AG09309 (cell line): Measurements from ENCODE around the gene ALG2.
"Not testable (repeated sequence)": the region's sequence is repeated elsewhere in the genome, so short reads cannot be mapped to it uniquely, and the experiment has no call there.

ENCODE experiments used
- DNase-seq: peaks from one replicate; pipeline ENCODE4 v3.0.0-alpha.2; 2010; ENCODE audit warnings: low read depth
- H3K4me3 ChIP-seq: 2 replicates; pipeline ENCODE4 v1.5.1; 2011; ENCODE audit warnings: mild to moderate bottlenecking, low read depth, low read length, moderate library complexity; ENCODE audit not compliant: control insufficient read depth
- CTCF ChIP-seq: IDR thresholded peaks from 2 replicates; pipeline ENCODE4 v1.5.1; 2011; ENCODE audit warnings: mild to moderate bottlenecking, low read depth, low read length, inconsistent platforms; ENCODE audit not compliant: insufficient read depth, control insufficient read depth; ENCODE audit errors: missing control alignments

ALG2 gene

GRCh38 chr9:99197124-99197630 is 24.6 kb downstream of the ALG2 start:
- TF ChIP-seq CTCF = no peak
- no peak for DNase-seq
- H3K4me3 ChIP-seq = no peak overlapping the region

GRCh38 chr9:99196484-99196883 is 25.3 kb downstream of the ALG2 start:
- DNase-seq, H3K4me3 ChIP-seq: not testable (repeated sequence)

GRCh38 chr9:99193466-99193821 is 28.3 kb downstream of the ALG2 start:
- DNase-seq = no peak
- TF ChIP-seq CTCF = no peak

GRCh38 chr9:99192786-99193465 is 28.8 kb downstream of the ALG2 start:
- no peak for DNase-seq
- TF ChIP-seq CTCF = no peak
- H3K4me3 ChIP-seq = no peak overlapping the region

More at GRCh38 chr9:99193466-99193821, 28.3 kb downstream of the ALG2 start:
- H3K4me3 ChIP-seq = no peak overlapping the region

GRCh38 chr9:99190597-99191283 is 31.0 kb downstream of the ALG2 start:
- no peak overlapping the region for H3K4me3 ChIP-seq
- no peak for DNase-seq
- TF ChIP-seq CTCF = no peak

GRCh38 chr9:99189887-99190596 is 31.7 kb downstream of the ALG2 start:
- no peak for DNase-seq
- TF ChIP-seq CTCF = no peak
- no peak overlapping the region for H3K4me3 ChIP-seq

- H3K4me3 ChIP-seq = no peak overlapping the region
- no peak for DNase-seq
- TF ChIP-seq CTCF = no peak
Observed at GRCh38 chr9:99189186-99189585, 32.6 kb downstream of the ALG2 start.
